HepG2 (cell line): ENCODE results near the gene CSNK2B. TPM values are rescaled to one million over a fixed set of nuclear protein-coding genes. Genes with fewer than 3 reads are reported as not detected.
A peak's percentile ranks its signal among the peaks of the same experiment; 100 is the strongest.

Source experiments
- ATAC-seq: fragments of 200-7000 bp; cut with Tn5 transposase; 3 replicates; pipeline ENCODE4 v1.9.1; 2020; ENCODE audit warnings: mild to moderate bottlenecking, moderate library complexity
- BruUV-seq: library from RNA; stranded (reverse); fragments of 400-500 nt; replicated peaks from 2 replicates; lab custom pipeline; 2021; lab: Mats Ljungman, UMichigan
- CTCF ChIA-PET: fragments of 300-600 bp; formaldehyde crosslinking; extraction: SDS; loops from one replicate; lab custom pipeline; 2021; ENCODE audit warnings: low total read pairs, inconsistent platforms, low intra/inter-chr PET ratio; lab: Yijun Ruan, JAX
- POLR2A ChIA-PET: fragments of 350-600 bp; sonication (Branson Sonifier 250); formaldehyde crosslinking; loops from one replicate; lab custom pipeline; 2020; ENCODE audit warnings: antibody characterized with exemption, inconsistent platforms; lab: Yijun Ruan, JAX
- DNase-seq: peaks from one replicate; pipeline ENCODE4 v3.0.0-alpha.2; 2015; ENCODE audit warnings: low spot score
- FAIRE-seq: peaks from 3 replicates; lab custom pipeline; 2011; peaks lifted over from hg19 to GRCh38; lab: Jason Lieb, UNC
- H2AFZ ChIP-seq: one replicate; pipeline ENCODE4 v1.6.1; 2011; ENCODE audit warnings: low read length, inconsistent platforms
- H3K27ac ChIP-seq: fragments of 300-600 bp; 3 replicates; pipeline ENCODE4 v1.8.0; 2011; ENCODE audit warnings: mixed run types, mild to moderate bottlenecking, mixed read lengths, low read length, inconsistent platforms; ENCODE audit not compliant: insufficient read depth; ENCODE audit errors: extremely low read length
- H3K27me3 ChIP-seq, 2 experiments: fragments of 200-600 bp in 1 of 2; 2 replicates in 1 of 2; 3 replicates in 1 of 2; pipeline versions ENCODE4 v1.6.0 to v1.8.0; 2011; ENCODE audit warnings: low read length in 2 of 2, mild to moderate bottlenecking in 2 of 2, moderate library complexity in 2 of 2, inconsistent platforms in 1 of 2; ENCODE audit not compliant: insufficient read depth in 2 of 2, control insufficient read depth in 1 of 2
- H3K36me3 ChIP-seq, 2 experiments: fragments of 200-600 bp in 1 of 2; replicated peaks in 1 of 2; 2 replicates in 1 of 2; 3 replicates in 1 of 2; pipeline versions ENCODE4 v1.5.1 to v1.8.0; 2011; ENCODE audit warnings: low read length in 2 of 2, inconsistent platforms in 1 of 2; ENCODE audit not compliant: insufficient read depth in 2 of 2, control insufficient read depth in 1 of 2
- H3K4me1 ChIP-seq: 2 replicates; pipeline ENCODE4 v1.5.1; 2012; ENCODE audit warnings: low read length, inconsistent platforms; ENCODE audit not compliant: insufficient read depth
- H3K4me2 ChIP-seq: 2 replicates; pipeline ENCODE4 v1.6.0; 2011; ENCODE audit warnings: low read depth, low read length, inconsistent platforms
- H3K4me3 ChIP-seq, 3 experiments: fragments of 200-600 bp in 1 of 3; sonication (generic), shearing (Covaris generic) in 1 of 3; replicated peaks in 1 of 3; 2 replicates each; pipeline ENCODE4 v1.5.1; 2011 to 2016; ENCODE audit warnings: low read length in 3 of 3, inconsistent platforms in 2 of 3, low read depth in 2 of 3, mild to moderate bottlenecking in 2 of 3, control low read depth in 1 of 3, mixed read lengths in 1 of 3; ENCODE audit not compliant: insufficient read depth in 1 of 3
- H3K79me2 ChIP-seq: one replicate; pipeline ENCODE4 v1.6.1; 2011; ENCODE audit warnings: low read length, inconsistent platforms; ENCODE audit not compliant: insufficient read depth
- H3K9ac ChIP-seq: 2 replicates; pipeline ENCODE4 v1.6.0; 2011; ENCODE audit warnings: mild to moderate bottlenecking, low read depth, low read length, inconsistent platforms; ENCODE audit not compliant: insufficient read depth
- H3K9me3 ChIP-seq: 2 replicates; pipeline ENCODE4 v1.5.1; 2012; ENCODE audit warnings: mild to moderate bottlenecking, low read length
- H4K20me1 ChIP-seq: 2 replicates; pipeline ENCODE4 v1.6.0; 2011; ENCODE audit warnings: inconsistent platforms, mild to moderate bottlenecking, low read length, moderate library complexity; ENCODE audit not compliant: insufficient read depth
- CREBL2 ChIP-seq: sonication (generic); formaldehyde crosslinking; IDR thresholded peaks from 2 replicates; pipeline ENCODE4 v1.8.1; 2023; ENCODE audit warnings: missing genetic modification reagents, mild to moderate bottlenecking, borderline replicate concordance
- ELF4 ChIP-seq: sonication (generic); formaldehyde crosslinking; IDR thresholded peaks from 2 replicates; pipeline ENCODE4 v1.5.0; 2020; ENCODE audit warnings: missing genetic modification reagents, mild to moderate bottlenecking, moderate library complexity, borderline replicate concordance
- KLF11 ChIP-seq: IDR thresholded peaks from 2 replicates; pipeline ENCODE4 v1.6.1; 2016; ENCODE audit warnings: missing compliant biosample characterization
- NCOA1 ChIP-seq: sonication (generic); formaldehyde crosslinking; IDR thresholded peaks from 2 replicates; pipeline ENCODE4 v1.9.0; 2021; ENCODE audit warnings: missing genetic modification reagents
- RAD21 ChIP-seq: fragments of 450-650 bp; formaldehyde crosslinking; IDR thresholded peaks from 2 replicates; pipeline ENCODE4 v1.5.0; 2020; ENCODE audit warnings: mild to moderate bottlenecking
- RELA ChIP-seq: sonication (generic); formaldehyde crosslinking; IDR thresholded peaks from 2 replicates; pipeline ENCODE4 v1.4.0; 2020; ENCODE audit warnings: missing genetic modification reagents
- TP53 ChIP-seq: sonication (generic); formaldehyde crosslinking; conservative IDR thresholded peaks from 2 replicates; pipeline ENCODE4 v1.4.0; 2020; ENCODE audit warnings: missing genetic modification reagents
- ZNF17 ChIP-seq: sonication (generic); formaldehyde crosslinking; IDR thresholded peaks from 2 replicates; pipeline ENCODE4 v1.5.0; 2020; ENCODE audit warnings: mild to moderate bottlenecking, missing genetic modification reagents
- ZNF18 ChIP-seq: sonication (generic); formaldehyde crosslinking; IDR thresholded peaks from 2 replicates; pipeline ENCODE4 v1.8.0; 2022; ENCODE audit warnings: mild to moderate bottlenecking, missing genetic modification reagents; ENCODE audit not compliant: insufficient replicate concordance
- ZNF33B ChIP-seq: sonication (generic); formaldehyde crosslinking; IDR thresholded peaks from 2 replicates; pipeline ENCODE4 v1.5.1; 2020; ENCODE audit warnings: mild to moderate bottlenecking, missing genetic modification reagents
- ZNF382 ChIP-seq: sonication (generic); formaldehyde crosslinking; IDR thresholded peaks from 2 replicates; pipeline ENCODE4 v1.5.0; 2020; ENCODE audit warnings: missing genetic modification reagents, mild to moderate bottlenecking, borderline replicate concordance
- ZNF550 ChIP-seq: sonication (generic); formaldehyde crosslinking; IDR thresholded peaks from 2 replicates; pipeline ENCODE4 v1.4.0; 2020; ENCODE audit warnings: mild to moderate bottlenecking, missing genetic modification reagents, borderline replicate concordance
- ZNF609 ChIP-seq: sonication (generic); formaldehyde crosslinking; IDR thresholded peaks from 2 replicates; pipeline ENCODE4 v1.4.0; 2020; ENCODE audit warnings: mild to moderate bottlenecking, missing genetic modification reagents, borderline replicate concordance
- ZNF777 ChIP-seq: sonication (generic); formaldehyde crosslinking; IDR thresholded peaks from 2 replicates; pipeline ENCODE4 v1.4.0; 2020; ENCODE audit warnings: missing genetic modification reagents
- WGBS: methylation state at CpG from one replicate; pipeline ENCODE4 v1.1.6; 2017; ENCODE audit warnings: low lambda C conversion rate; 5-methylcytosine and 5-hydroxymethylcytosine counted together
- in situ Hi-C: cut with HindIII; loops from 2 replicates; pipeline ENCODE4 v1.10.0; 2017; ENCODE audit warnings: low pct_unique_long_range_greater_than_20kb; ENCODE audit not compliant: extremely low pct_ligation_motif_present
- intact Hi-C: fragments of 100-400 bp; cut with micrococcal nuclease; formaldehyde crosslinking; loops from one replicate; pipeline ENCODE4 v1.10.0; 2022; ENCODE audit not compliant: unreplicated experiment
- polyA plus RNA-seq, 8 experiments: library from polyadenylated mRNA; depleted of rRNA in 3 of 8; stranded (reverse) in 7 of 8; unstranded in 1 of 8; fragments of >200 nt; fragmentation: Illumina TruSeq in 4 of 8; extraction: Trizol in 4 of 8; gene quantifications; 2 replicates each; pipeline versions ENCODE4 v1.2.1 to v1.2.3, GENCODE V29; 2011 to 2016; ENCODE audit warnings: low read depth in 4 of 8, missing spikeins in 1 of 8, mixed read lengths in 1 of 8; ENCODE audit not compliant: insufficient read depth in 1 of 8
- total RNA-seq, 5 experiments: library from RNA; depleted of rRNA; stranded (reverse); fragments of >200 nt; fragmentation: Illumina TruSeq; extraction: Trizol; gene quantifications; 2 replicates each; pipeline ENCODE4 v1.2.3, GENCODE V29; 2016; ENCODE audit warnings: low read depth in 1 of 5

CSNK2B gene
- total and polyA plus RNA-seq, 2 of the 13 experiments (the other 11 are each of a cell fraction or from before 2014, with no cell fraction given): 111 to 296 TPM

GRCh38 chr6:31617010-31617409 is 48.9 kb upstream of the CSNK2B start (continued):
- TF ChIP-seq ZNF18 (CRISPR knock-in tag): no peak
- no peak for TF ChIP-seq ELF4
- TF ChIP-seq ZNF382 (CRISPR knock-in tag): no peak
- TF ChIP-seq NCOA1: no peak
- no peak for TF ChIP-seq TP53
- no peak for TF ChIP-seq ZNF33B (CRISPR knock-in tag)

GRCh38 chr6:31619805-31620585 is 45.9 kb upstream of the CSNK2B start:
- Histone ChIP-seq H3K4me3 (peak overlapping the region; percentile 63 to 92 (median 75)), H3K4me1 (peaks cover 36% of the 10 kb centered on the region), H4K20me1 (peaks cover 8% of the 10 kb centered on the region; the same call in 1 of the 2 replicates), H3K9ac (peak overlapping the region; percentile 93), H3K9me3 (no peaks in the 10 kb centered on the region), H3K79me2 (peaks cover 37% of the 10 kb centered on the region), H3K4me2 (peak overlapping the region; percentile 94), H3K27ac (peak overlapping the region; percentile 98), H3K36me3 (peaks cover 16 to 25% of the 10 kb centered on the region in 2 experiments), H2AFZ (no peak overlapping the region), H3K27me3 (no peaks in the 10 kb centered on the region; a peak in 1 of 5 replicates)
- WGBS: 1% methylated on average over 50 of the region's 50 CpGs
- DNase-seq (peak; percentile 99), ATAC-seq (peak; percentile 90), FAIRE-seq (peak; percentile 80)
- POLR2A ChIA-PET: interaction anchor here (0.6 to 4.8 kb wide), 13 partner anchors 9 to 339 kb away, joined by 3 to 78 read pairs (median 4); partner anchors contain the start of genes ABHD16A, APOM, BAG6 and CSNK2B
- CTCF ChIA-PET: no interaction called here
- intact Hi-C loops (loop anchor here (1.0 to 5.0 kb wide), 2 partner anchors 32 to 47 kb away; partner anchors contain the start of genes BAG6, CSNK2B and LY6G5B), in situ Hi-C loops (no loop called here)
- TSS peak; percentile 99 for BruUV-seq
- TF ChIP-seq ZNF777 (CRISPR knock-in tag): peak; percentile 43; the same call in 1 of the 2 replicates
- TF ChIP-seq ZNF17: no peak
- TF ChIP-seq CREBL2: no peak
- TF ChIP-seq RELA: no peak
- peak; percentile 52 for TF ChIP-seq ZNF609 (CRISPR knock-in tag)
- peak; percentile 34; the same call in 1 of the 2 replicates for TF ChIP-seq RAD21
- TF ChIP-seq ZNF550 (CRISPR knock-in tag): no peak
- TF ChIP-seq KLF11 (CRISPR knock-in tag): peak; percentile 89
